ENCODE data around the gene LRRC70.

The LRRC70 gene

GRCh38 chr5:62593331-62593730 is 14.7 kb downstream of the LRRC70 start:
- no peak overlapping the region for H3K9ac ChIP-seq (ENCODE audit: low read length)
- H3K9me2 ChIP-seq (replicated peaks; ENCODE audit: insufficient read depth, low read length), result no peaks in the 10 kb centered on the region
- no peak overlapping the region for H2AFZ ChIP-seq (ENCODE audit: low read depth, low read length, severe bottlenecking)
- no peaks in the 10 kb centered on the region for H3K79me2 ChIP-seq (ENCODE audit: insufficient read depth, low read length)
- no peaks in the 10 kb centered on the region for H3K27me3 ChIP-seq (ENCODE audit: low read length)
- no peak overlapping the region for H3K4me3 ChIP-seq (ENCODE audit: insufficient read depth, low read length, poor library complexity, severe bottlenecking)
- H3F3A ChIP-seq (ENCODE audit: insufficient read depth), result no peaks in the 10 kb centered on the region
- no peak overlapping the region for H3K4me2 ChIP-seq (ENCODE audit: low read depth, low read length, poor library complexity, severe bottlenecking)
- H3K36me3 ChIP-seq (ENCODE audit: low read length), result peaks cover 7% of the 10 kb centered on the region; the same call in 1 of the 2 replicates
- H3K27ac ChIP-seq (ENCODE audit: low read depth, low read length), result no peak overlapping the region
- H3K9me3 ChIP-seq (ENCODE audit: insufficient read depth, low read length), result no peaks in the 10 kb centered on the region
- no peaks in the 10 kb centered on the region for H4K20me1 ChIP-seq (ENCODE audit: low read depth, low read length)
- TF ChIP-seq EZH2phosphoT487 (conservative IDR thresholded peaks at IDR 0.05; ENCODE audit: low read length), result no peak

GRCh38 chr5:62594364-62594984 is 15.9 kb downstream of the LRRC70 start:
- no peak for TF ChIP-seq EZH2phosphoT487 (conservative IDR thresholded peaks at IDR 0.05; ENCODE audit: low read length)
- TF ChIP-seq, protein P1, sequence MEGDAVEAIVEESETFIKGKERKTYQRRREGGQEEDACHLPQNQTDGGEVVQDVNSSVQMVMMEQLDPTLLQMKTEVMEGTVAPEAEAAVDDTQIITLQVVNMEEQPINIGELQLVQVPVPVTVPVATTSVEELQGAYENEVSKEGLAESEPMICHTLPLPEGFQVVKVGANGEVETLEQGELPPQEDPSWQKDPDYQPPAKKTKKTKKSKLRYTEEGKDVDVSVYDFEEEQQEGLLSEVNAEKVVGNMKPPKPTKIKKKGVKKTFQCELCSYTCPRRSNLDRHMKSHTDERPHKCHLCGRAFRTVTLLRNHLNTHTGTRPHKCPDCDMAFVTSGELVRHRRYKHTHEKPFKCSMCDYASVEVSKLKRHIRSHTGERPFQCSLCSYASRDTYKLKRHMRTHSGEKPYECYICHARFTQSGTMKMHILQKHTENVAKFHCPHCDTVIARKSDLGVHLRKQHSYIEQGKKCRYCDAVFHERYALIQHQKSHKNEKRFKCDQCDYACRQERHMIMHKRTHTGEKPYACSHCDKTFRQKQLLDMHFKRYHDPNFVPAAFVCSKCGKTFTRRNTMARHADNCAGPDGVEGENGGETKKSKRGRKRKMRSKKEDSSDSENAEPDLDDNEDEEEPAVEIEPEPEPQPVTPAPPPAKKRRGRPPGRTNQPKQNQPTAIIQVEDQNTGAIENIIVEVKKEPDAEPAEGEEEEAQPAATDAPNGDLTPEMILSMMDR (IDR thresholded peaks at IDR 0.05; ENCODE audit: insufficient read depth, low read length, poor library complexity, severe bottlenecking), result no peak
- Histone ChIP-seq H3K27me3 (ENCODE audit: low read length) (no peaks in the 10 kb centered on the region), H2AFZ (ENCODE audit: low read depth, low read length, severe bottlenecking) (no peak overlapping the region), H3K36me3 (ENCODE audit: low read length) (peaks cover 7% of the 10 kb centered on the region; the same call in 1 of the 2 replicates), H3K4me2 (ENCODE audit: low read depth, low read length, poor library complexity, severe bottlenecking) (no peak overlapping the region), H3K9me2 (replicated peaks; ENCODE audit: insufficient read depth, low read length) (no peaks in the 10 kb centered on the region), H3K79me2 (ENCODE audit: insufficient read depth, low read length) (no peaks in the 10 kb centered on the region), H4K20me1 (ENCODE audit: low read depth, low read length) (no peaks in the 10 kb centered on the region), H3K9ac (ENCODE audit: low read length) (no peak overlapping the region), H3K27ac (ENCODE audit: low read depth, low read length) (no peak overlapping the region), H3K4me3 (ENCODE audit: insufficient read depth, low read length, poor library complexity, severe bottlenecking) (no peak overlapping the region), H3F3A (ENCODE audit: insufficient read depth) (no peaks in the 10 kb centered on the region), H3K9me3 (ENCODE audit: insufficient read depth, low read length) (no peaks in the 10 kb centered on the region)

GRCh38 chr5:62596096-62596495 is 17.5 kb downstream of the LRRC70 start:
- H3K79me2 ChIP-seq (ENCODE audit: insufficient read depth, low read length), result no peaks in the 10 kb centered on the region
- TF ChIP-seq, protein P1 (IDR thresholded peaks at IDR 0.05; ENCODE audit: insufficient read depth, low read length, poor library complexity, severe bottlenecking), result no peak
- no peak for TF ChIP-seq EZH2phosphoT487 (conservative IDR thresholded peaks at IDR 0.05; ENCODE audit: low read length)
- H3K4me2 ChIP-seq (ENCODE audit: low read depth, low read length, poor library complexity, severe bottlenecking), result no peak overlapping the region
- H3F3A ChIP-seq (ENCODE audit: insufficient read depth), result no peaks in the 10 kb centered on the region
- no peaks in the 10 kb centered on the region for H3K9me3 ChIP-seq (ENCODE audit: insufficient read depth, low read length)
- H3K9me2 ChIP-seq (replicated peaks; ENCODE audit: insufficient read depth, low read length), result no peaks in the 10 kb centered on the region
- H3K27me3 ChIP-seq (ENCODE audit: low read length), result no peaks in the 10 kb centered on the region
- no peak overlapping the region for H3K4me3 ChIP-seq (ENCODE audit: insufficient read depth, low read length, poor library complexity, severe bottlenecking)
- H4K20me1 ChIP-seq (ENCODE audit: low read depth, low read length), result no peaks in the 10 kb centered on the region
- H3K36me3 ChIP-seq (ENCODE audit: low read length), result peaks cover 7% of the 10 kb centered on the region; the same call in 1 of the 2 replicates
- H2AFZ ChIP-seq (ENCODE audit: low read depth, low read length, severe bottlenecking), result no peak overlapping the region
- H3K27ac ChIP-seq (ENCODE audit: low read depth, low read length), result no peak overlapping the region
- no peak overlapping the region for H3K9ac ChIP-seq (ENCODE audit: low read length)

- no peak overlapping the region for H3K4me3 ChIP-seq (ENCODE audit: insufficient read depth, low read length, poor library complexity, severe bottlenecking)
- peaks cover 7% of the 10 kb centered on the region; the same call in 1 of the 2 replicates for H3K36me3 ChIP-seq (ENCODE audit: low read length)
- no peak overlapping the region for H3K4me2 ChIP-seq (ENCODE audit: low read depth, low read length, poor library complexity, severe bottlenecking)
- H3K27me3 ChIP-seq (ENCODE audit: low read length), result no peaks in the 10 kb centered on the region
- no peak overlapping the region for H2AFZ ChIP-seq (ENCODE audit: low read depth, low read length, severe bottlenecking)
- no peaks in the 10 kb centered on the region for H3F3A ChIP-seq (ENCODE audit: insufficient read depth)
- H3K27ac ChIP-seq (ENCODE audit: low read depth, low read length), result no peak overlapping the region
- no peak overlapping the region for H3K9ac ChIP-seq (ENCODE audit: low read length)
- no peaks in the 10 kb centered on the region for H3K9me2 ChIP-seq (replicated peaks; ENCODE audit: insufficient read depth, low read length)
- no peaks in the 10 kb centered on the region for H3K79me2 ChIP-seq (ENCODE audit: insufficient read depth, low read length)
- H3K9me3 ChIP-seq (ENCODE audit: insufficient read depth, low read length), result no peaks in the 10 kb centered on the region
- TF ChIP-seq EZH2phosphoT487 (conservative IDR thresholded peaks at IDR 0.05; ENCODE audit: low read length), result no peak
- TF ChIP-seq, protein P1 (IDR thresholded peaks at IDR 0.05; ENCODE audit: insufficient read depth, low read length, poor library complexity, severe bottlenecking), result no peak
- H4K20me1 ChIP-seq (ENCODE audit: low read depth, low read length), result no peaks in the 10 kb centered on the region
Observed at GRCh38 chr5:62596691-62597090, 18.1 kb downstream of the LRRC70 start.
